Heart right ventricle (tissue), 16 donors: Measurements from ENCODE around the gene RTL5. TPM values are rescaled to one million over a fixed set of nuclear protein-coding genes. Genes with fewer than 3 reads are reported as not detected.

ENCODE experiments used
- ATAC-seq, 8 donors: fragments of 200-7000 bp; cut with Tn5 transposase; one replicate each; pipeline ENCODE4 v1.9.1; 2020; ENCODE audit warnings: mild to moderate bottlenecking in 8 of 8, moderate library complexity in 8 of 8, moderate number of reproducible peaks in 1 of 8
- DNase-seq, 2 donors: peaks; one replicate each; pipeline ENCODE4 v3.0.0-alpha.2; 2020
- H3K27ac ChIP-seq, 10 donors: fragments of 200-600 bp; sonication (generic) in 2 of 10; one replicate each; pipeline versions ENCODE4 v1.5.0 to v1.8.0; 2020 to 2022; ENCODE audit warnings: mild to moderate bottlenecking in 3 of 10
- H3K27me3 ChIP-seq, 7 donors: fragments of 200-600 bp; one replicate each; pipeline ENCODE4 v1.8.0; 2021 to 2022; ENCODE audit warnings: mild to moderate bottlenecking in 2 of 7
- H3K36me3 ChIP-seq, 9 donors: fragments of 200-600 bp; sonication (generic) in 1 of 9; one replicate each; pipeline versions ENCODE4 v1.5.0 to v1.8.0; 2020 to 2022; ENCODE audit warnings: mild to moderate bottlenecking in 2 of 9
- H3K4me1 ChIP-seq, 9 donors: fragments of 200-600 bp; sonication (generic) in 1 of 9; one replicate each; pipeline versions ENCODE4 v1.5.0 to v1.8.0; 2020 to 2022; ENCODE audit warnings: mild to moderate bottlenecking in 4 of 9
- H3K4me3 ChIP-seq, 10 donors: fragments of 200-600 bp; sonication (generic) in 2 of 10; one replicate each; pipeline versions ENCODE4 v1.5.0 to v1.8.0; 2020 to 2022; ENCODE audit warnings: mild to moderate bottlenecking in 7 of 10, moderate library complexity in 2 of 10
- H3K9me3 ChIP-seq, 11 donors: fragments of 200-600 bp in 10 of 11; sonication (generic) in 2 of 11; one replicate each; pipeline versions ENCODE4 v1.5.0 to v1.8.0; 2013 to 2022; ENCODE audit warnings: mild to moderate bottlenecking in 2 of 11, control low read depth in 1 of 11, moderate library complexity in 1 of 11
- CTCF ChIP-seq, 9 donors: fragments of 200-600 bp; sonication (generic) in 2 of 9; IDR thresholded peaks; one replicate each; pipeline versions ENCODE4 v1.5.0 to v1.8.0; 2021 to 2022; ENCODE audit warnings: antibody characterized with exemption in 9 of 9, mild to moderate bottlenecking in 5 of 9, moderate library complexity in 1 of 9
- WGBS, 2 donors: extraction: QIAGEN DNeasy Blood & Tissue Kit; methylation state at CpG; one replicate each; pipeline ENCODE4 v1.1.7; 2013; ENCODE audit warnings: inconsistent platforms in 1 of 2; 5-methylcytosine and 5-hydroxymethylcytosine counted together
- intact Hi-C, 10 donors: fragments of 100-400 bp; cut with DNase I; formaldehyde crosslinking; loops; one replicate each; pipeline versions ENCODE4 v1.11.1 to v1.14.2; 2022
- polyA plus RNA-seq, 2 donors: library from polyadenylated mRNA; stranded (reverse); fragments of 200-250 nt; gene quantifications; one replicate each; pipeline ENCODE4 v1.2.3, GENCODE V29; 2013
- total RNA-seq, 10 donors: library from RNA; stranded (reverse); fragmentation: NEBNext Ultra II Directional in 3 of 10; extraction: Animal tissue kit (Norgen Biotek cat#: 25700) in 3 of 10; gene quantifications; one replicate each; pipeline versions ENCODE4 v1.2.1 to v1.2.4, GENCODE V29; 2021 to 2023
- donor health status: Arrhythmogenic right ventricular cardiomyopathy.
- donor health status: ischemic (EF 13 %, LVEDD 7.1; RV severe dilation, severe dysfunction).
- donor health status: healthy with polysubstance abuse.
- donor health status: DM: no; HTN: yes; CAD: no.
- donor health status: DM: no; HTN: no; CAD: no.
- donor health status: ischemic (EF 25% LVEDD 6.9; RV normal size, moderate dysfunction).
- donor health status: ischemic (EF 25% LVEDD 5.7; RV mildly dilated, moderate dysfunction).
- donor health status: healthy.
- donor health status: DM: yes; HTN: yes; CAD: no.
- donor health status: Ischemic cardiomyopathy.
- donor health status: ischemic (EF 35%, LVEDD 5.7; RV mildly dilated, moderate dysfunction).
- donor health status: nonischemic (EF 11% LVEDD 7.7; RV severe dilation, severe dysfunction).
- donor health status: DM: yes; HTN: yes; CAD: no.
- donor health status: PGD.
- donor health status: ischemic (EF 29% LVEDD 5.4; RV normal size, mild dysfunction).
- donor health status: nonischemic (EF 23%, LVEDD 6.1; RV moderate dilation, normal function).

Gene RTL5
- total and polyA plus RNA-seq, 12 donors: 1.1 to 5.4 (median 2.6) TPM

- Histone ChIP-seq H3K36me3 (peaks cover 0 to 37% (median 0%) of the 10 kb centered on the region in 9 donors), H3K4me3 (no peak overlapping the region), H3K27ac (no peak overlapping the region), H3K27me3 (peaks cover 0 to 59% (median 0%) of the 10 kb centered on the region in 7 donors), H3K4me1 (no peaks in the 10 kb centered on the region), H3K9me3 (no peaks in the 10 kb centered on the region)
- 56 to 71% methylated on average over 8 of the region's 8 CpGs for WGBS, 2 donors
- no peak for DNase-seq
- no peak for TF ChIP-seq CTCF (IDR thresholded peaks at IDR 0.05)
- intact Hi-C loops: no loop called here
- no peak for ATAC-seq
Observed at GRCh38 chrX:72142094-72142793, 10.5 kb upstream of the RTL5 start.

- Histone ChIP-seq H3K4me3 (no peak overlapping the region), H3K27me3 (peaks cover 0 to 51% (median 0%) of the 10 kb centered on the region in 7 donors), H3K36me3 (peaks cover 0 to 37% (median 0%) of the 10 kb centered on the region in 9 donors), H3K27ac (no peak overlapping the region), H3K9me3 (no peaks in the 10 kb centered on the region), H3K4me1 (no peaks in the 10 kb centered on the region)
- WGBS, 2 donors: 85 to 96% methylated on average over 4 of the region's 4 CpGs
- ATAC-seq: no peak
- no peak for DNase-seq
- intact Hi-C loops: no loop called here
- TF ChIP-seq CTCF (IDR thresholded peaks at IDR 0.05): no peak
Observed at GRCh38 chrX:72141372-72142004, 9.8 kb upstream of the RTL5 start.

- no peak for ATAC-seq
Observed at GRCh38 chrX:72139538-72139937, 7.8 kb upstream of the RTL5 start.

More at GRCh38 chrX:72139538-72139937, 7.8 kb upstream of the RTL5 start:
- Histone ChIP-seq H3K9me3 (no peaks in the 10 kb centered on the region), H3K4me3 (no peak overlapping the region), H3K27me3 (peaks cover 0 to 36% (median 0%) of the 10 kb centered on the region in 7 donors), H3K27ac (no peak overlapping the region), H3K36me3 (peaks cover 0 to 39% (median 0%) of the 10 kb centered on the region in 9 donors), H3K4me1 (no peaks in the 10 kb centered on the region)
- TF ChIP-seq CTCF (IDR thresholded peaks at IDR 0.05): no peak
- intact Hi-C loops: no loop called here
- no peak for DNase-seq
- WGBS, 2 donors: 92 to 95% methylated on average over 7 to 8 of the region's 8 CpGs
